ENCODE results near the gene SRPK3.
A peak's percentile ranks its signal among the peaks of the same experiment; 100 is the strongest.
"Not testable (repeated sequence)": the region's sequence is repeated elsewhere in the genome, so short reads cannot be mapped to it uniquely, and the experiment has no call there.

Gene SRPK3

GRCh38 chrX:153738056-153738605, 42.7 kb upstream of the SRPK3 start:
- Histone ChIP-seq H3K4me3 (ENCODE audit: low read length in 2 of 2) (no peak overlapping the region), H3K9ac (ENCODE audit: low read length in 2 of 2) (no peak overlapping the region), H3K4me1 (ENCODE audit: control insufficient read depth, insufficient read depth, low read length) (peaks cover 2% of the 10 kb centered on the region), H3K27me3 (ENCODE audit: control insufficient read depth in 1 of 2, insufficient read depth in 2 of 2, low read length in 2 of 2) (peaks cover 0 to 6% of the 10 kb centered on the region in 2 donors), H3K27ac (ENCODE audit: low read length) (no peak overlapping the region), H3K36me3 (ENCODE audit: control insufficient read depth in 2 of 2, insufficient read depth in 2 of 2, low read length in 2 of 2) (peaks cover 0 to 11% of the 10 kb centered on the region in 2 donors), H3K9me3 (ENCODE audit: control insufficient read depth in 2 of 2, low read length in 2 of 2) (no peaks in the 10 kb centered on the region)

DNA sequence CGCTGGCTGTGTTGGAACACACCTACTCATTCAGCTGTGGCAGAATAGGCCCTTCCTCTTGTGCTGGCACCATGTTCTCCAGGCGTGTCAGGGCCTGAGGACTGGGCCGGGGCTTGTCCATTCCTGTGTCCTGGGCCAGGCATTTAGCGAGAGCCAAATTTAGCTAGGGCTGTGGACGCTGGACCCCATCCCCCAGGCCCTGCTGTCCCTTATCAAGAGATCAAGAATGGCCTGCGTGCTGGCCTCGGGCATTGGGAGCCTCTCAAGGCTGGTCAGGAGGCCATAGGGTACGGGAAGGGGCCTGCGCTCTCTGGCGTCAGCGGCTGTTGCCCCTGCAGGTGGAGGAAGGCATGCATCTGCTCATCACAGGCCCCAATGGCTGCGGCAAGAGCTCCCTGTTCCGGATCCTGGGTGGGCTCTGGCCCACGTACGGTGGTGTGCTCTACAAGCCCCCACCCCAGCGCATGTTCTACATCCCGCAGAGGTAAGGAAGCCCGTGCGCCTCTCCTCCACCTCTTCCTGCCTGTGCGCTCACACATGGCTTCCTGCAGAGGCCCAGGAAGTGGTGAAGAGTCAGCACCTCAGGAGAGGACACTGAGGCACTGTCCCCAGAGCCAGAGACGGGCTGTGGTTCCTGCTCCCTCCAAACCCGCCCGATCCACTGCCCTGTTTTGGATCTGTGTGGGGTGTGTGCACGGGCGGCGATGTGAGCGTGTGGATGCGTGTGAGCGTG, 40.9 kb upstream of the SRPK3 start:
- H3K9ac ChIP-seq (ENCODE audit: low read length in 2 of 2): no peak overlapping the region
- H3K36me3 ChIP-seq (ENCODE audit: control insufficient read depth in 2 of 2, insufficient read depth in 2 of 2, low read length in 2 of 2): peaks cover 0 to 11% of the 10 kb centered on the region in 2 donors
- no peaks in the 10 kb centered on the region for H3K9me3 ChIP-seq (ENCODE audit: control insufficient read depth in 2 of 2, low read length in 2 of 2)
- peaks cover 12% of the 10 kb centered on the region for H3K4me1 ChIP-seq (ENCODE audit: control insufficient read depth, insufficient read depth, low read length)
- no peak overlapping the region for H3K4me3 ChIP-seq (ENCODE audit: low read length in 2 of 2)
- no peak overlapping the region for H3K27ac ChIP-seq (ENCODE audit: low read length)
- H3K27me3 ChIP-seq (ENCODE audit: control insufficient read depth in 1 of 2, insufficient read depth in 2 of 2, low read length in 2 of 2): peaks cover 0 to 4% of the 10 kb centered on the region in 2 donors

GRCh38 chrX:153740631-153741222, 40.1 kb upstream of the SRPK3 start:
- Histone ChIP-seq H3K36me3 (ENCODE audit: control insufficient read depth in 2 of 2, insufficient read depth in 2 of 2, low read length in 2 of 2) (peaks cover 0 to 11% of the 10 kb centered on the region in 2 donors), H3K9me3 (ENCODE audit: control insufficient read depth in 2 of 2, low read length in 2 of 2) (no peaks in the 10 kb centered on the region), H3K27me3 (ENCODE audit: control insufficient read depth in 1 of 2, insufficient read depth in 2 of 2, low read length in 2 of 2) (no peaks in the 10 kb centered on the region), H3K4me1 (ENCODE audit: control insufficient read depth, insufficient read depth, low read length) (peaks cover 12% of the 10 kb centered on the region), H3K4me3 (ENCODE audit: low read length in 2 of 2) (no peak overlapping the region), H3K27ac (ENCODE audit: low read length) (no peak overlapping the region), H3K9ac (ENCODE audit: low read length in 2 of 2) (no peak overlapping the region)

DNA sequence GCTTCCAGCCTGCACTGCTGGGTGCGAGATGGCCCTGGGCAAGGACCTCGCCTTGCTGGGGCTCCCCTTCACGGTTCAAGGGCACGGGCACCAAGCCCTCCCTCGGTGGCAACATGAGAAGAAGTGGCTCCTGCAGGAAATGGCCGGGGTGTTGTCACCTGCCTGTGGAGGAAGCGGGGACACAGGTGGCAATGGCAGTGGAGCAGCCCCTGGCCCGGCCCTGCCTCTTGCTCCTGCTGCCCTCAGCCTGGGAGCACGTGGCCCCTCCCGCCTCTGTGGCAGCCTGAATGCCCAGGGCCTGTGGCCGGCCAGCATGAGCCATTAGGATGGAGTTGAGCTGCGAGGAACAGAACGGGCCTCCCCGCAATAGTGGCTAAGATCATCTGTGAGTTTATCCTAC, 39.4 kb upstream of the SRPK3 start:
- Histone ChIP-seq H3K4me1 (ENCODE audit: control insufficient read depth, insufficient read depth, low read length) (peaks cover 12% of the 10 kb centered on the region), H3K4me3 (ENCODE audit: low read length in 2 of 2) (no peak overlapping the region), H3K36me3 (ENCODE audit: control insufficient read depth in 2 of 2, insufficient read depth in 2 of 2, low read length in 2 of 2) (peaks cover 0 to 10% of the 10 kb centered on the region in 2 donors), H3K9me3 (ENCODE audit: control insufficient read depth in 2 of 2, low read length in 2 of 2) (no peaks in the 10 kb centered on the region), H3K9ac (ENCODE audit: low read length in 2 of 2) (no peak overlapping the region), H3K27ac (ENCODE audit: low read length) (no peak overlapping the region), H3K27me3 (ENCODE audit: control insufficient read depth in 1 of 2, insufficient read depth in 2 of 2, low read length in 2 of 2) (no peaks in the 10 kb centered on the region)

DNA sequence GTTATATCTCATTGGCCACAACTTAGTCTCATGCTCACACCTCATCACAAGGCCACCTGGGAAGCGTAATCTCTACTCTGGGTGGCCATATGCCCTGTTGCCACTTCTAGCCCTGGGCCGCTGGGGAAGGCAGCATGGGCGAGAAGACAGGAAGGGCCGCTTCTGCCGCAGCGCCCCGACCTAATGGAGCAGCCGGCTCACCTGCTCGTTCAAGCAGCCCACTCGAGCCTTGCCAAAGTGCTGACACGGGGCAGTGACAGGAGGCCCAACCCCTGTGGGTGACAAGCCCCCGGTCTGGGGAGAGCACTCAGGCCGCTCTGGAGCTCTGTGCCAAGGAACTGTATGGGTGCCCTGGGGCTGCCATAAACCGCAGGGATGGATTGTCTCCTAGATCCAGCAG, 38.7 kb upstream of the SRPK3 start:
- H3K27ac ChIP-seq (ENCODE audit: low read length); H3K36me3 ChIP-seq (ENCODE audit: control insufficient read depth in 2 of 2, insufficient read depth in 2 of 2, low read length in 2 of 2); H3K4me3 ChIP-seq (ENCODE audit: low read length in 2 of 2); H3K27me3 ChIP-seq (ENCODE audit: control insufficient read depth in 1 of 2, insufficient read depth in 2 of 2, low read length in 2 of 2); H3K9me3 ChIP-seq (ENCODE audit: control insufficient read depth in 2 of 2, low read length in 2 of 2); H3K9ac ChIP-seq (ENCODE audit: low read length in 2 of 2): not testable (repeated sequence)
- H3K4me1 ChIP-seq (ENCODE audit: control insufficient read depth, insufficient read depth, low read length): peaks cover 12% of the 10 kb centered on the region

- not testable (repeated sequence) for H3K27me3 ChIP-seq (ENCODE audit: control insufficient read depth in 1 of 2, insufficient read depth in 2 of 2, low read length in 2 of 2); H3K4me3 ChIP-seq (ENCODE audit: low read length in 2 of 2); H3K36me3 ChIP-seq (ENCODE audit: control insufficient read depth in 2 of 2, insufficient read depth in 2 of 2, low read length in 2 of 2); H3K9me3 ChIP-seq (ENCODE audit: control insufficient read depth in 2 of 2, low read length in 2 of 2); H3K9ac ChIP-seq (ENCODE audit: low read length in 2 of 2); H3K27ac ChIP-seq (ENCODE audit: low read length)
- H3K4me1 ChIP-seq (ENCODE audit: control insufficient read depth, insufficient read depth, low read length): peaks cover 12% of the 10 kb centered on the region
Measured at GRCh38 chrX:153742796-153743467, 37.9 kb upstream of the SRPK3 start.

DNA sequence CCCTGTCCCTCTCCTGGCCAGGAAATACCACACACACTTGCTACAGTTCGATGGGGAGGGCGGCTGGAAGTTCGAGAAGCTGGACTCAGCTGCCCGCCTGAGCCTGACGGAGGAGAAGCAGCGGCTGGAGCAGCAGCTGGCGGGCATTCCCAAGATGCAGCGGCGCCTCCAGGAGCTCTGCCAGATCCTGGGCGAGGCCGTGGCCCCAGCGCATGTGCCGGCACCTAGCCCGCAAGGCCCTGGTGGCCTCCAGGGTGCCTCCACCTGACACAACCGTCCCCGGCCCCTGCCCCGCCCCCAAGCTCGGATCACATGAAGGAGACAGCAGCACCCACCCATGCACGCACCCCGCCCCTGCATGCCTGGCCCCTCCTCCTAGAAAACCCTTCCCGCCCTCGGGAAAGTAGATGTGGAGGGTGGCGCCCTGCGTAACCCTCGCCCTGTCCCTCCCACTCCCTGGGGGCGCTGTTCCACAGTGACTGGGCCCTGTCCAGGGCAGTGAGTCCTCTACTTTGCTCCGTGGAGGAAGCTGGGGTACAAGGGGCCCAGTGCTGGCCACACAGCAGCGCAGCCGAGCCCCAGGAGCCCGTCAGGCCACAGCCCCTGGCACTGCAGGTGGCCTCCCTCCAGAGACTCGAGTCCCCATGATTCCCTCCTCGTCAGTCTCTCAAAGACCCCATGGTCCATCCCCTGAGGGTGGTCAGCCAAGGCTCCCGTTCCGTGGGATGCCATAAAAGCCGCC, 37.2 kb upstream of the SRPK3 start:
- H3K9ac ChIP-seq (ENCODE audit: low read length in 2 of 2); H3K27me3 ChIP-seq (ENCODE audit: control insufficient read depth in 1 of 2, insufficient read depth in 2 of 2, low read length in 2 of 2); H3K36me3 ChIP-seq (ENCODE audit: control insufficient read depth in 2 of 2, insufficient read depth in 2 of 2, low read length in 2 of 2); H3K9me3 ChIP-seq (ENCODE audit: control insufficient read depth in 2 of 2, low read length in 2 of 2): not testable (repeated sequence)
- H3K4me3 ChIP-seq (ENCODE audit: low read length in 2 of 2): peak overlapping the region in 1 of 2 donors; percentile 54
- peak overlapping the region; percentile 71 for H3K27ac ChIP-seq (ENCODE audit: low read length)
- H3K4me1 ChIP-seq (ENCODE audit: control insufficient read depth, insufficient read depth, low read length): peaks cover 12% of the 10 kb centered on the region

DNA sequence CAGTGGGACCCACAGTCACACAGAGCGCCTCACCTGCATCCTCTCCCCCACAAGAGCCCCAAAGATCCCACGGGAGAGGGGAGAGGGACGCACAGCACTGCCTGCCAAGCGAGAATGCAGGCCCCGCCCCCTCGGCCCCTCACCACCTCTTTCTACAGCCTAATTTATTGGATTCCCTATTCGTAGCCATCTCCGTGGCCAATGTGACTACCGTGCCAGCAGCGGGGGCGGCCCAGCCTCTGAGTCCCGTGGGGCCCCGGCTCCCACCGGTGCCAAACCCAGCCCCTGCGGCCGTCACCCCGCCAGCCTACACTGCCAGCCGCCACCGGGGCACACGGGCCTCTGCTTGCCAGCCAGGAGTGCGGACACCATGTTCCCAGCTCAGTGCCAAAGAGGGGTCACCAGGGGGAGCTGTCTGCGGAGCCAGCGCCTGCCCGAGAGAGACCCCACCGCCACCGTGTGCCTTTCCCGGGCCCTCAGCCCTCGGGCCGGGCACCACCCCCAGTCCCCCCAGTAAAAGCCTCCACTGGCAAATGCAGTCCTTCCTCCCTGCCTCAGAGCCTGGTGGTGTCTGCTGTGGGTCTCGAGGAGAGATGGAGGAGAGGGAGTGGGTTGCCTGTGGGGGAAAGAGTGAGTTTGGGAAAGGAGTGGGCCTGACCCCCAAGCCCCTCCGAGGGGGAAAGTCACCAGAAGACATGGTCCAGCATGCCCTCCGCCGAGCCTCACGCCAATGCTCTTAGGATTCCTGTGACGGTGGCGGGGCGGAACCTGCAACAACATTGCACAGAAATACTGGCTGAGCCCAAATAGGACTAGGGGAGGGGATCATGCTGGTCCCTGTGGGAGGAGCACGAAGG, 36.4 kb upstream of the SRPK3 start:
- Histone ChIP-seq H3K27ac (ENCODE audit: low read length) (peak overlapping the region; percentile 71), H3K27me3 (ENCODE audit: control insufficient read depth in 1 of 2, insufficient read depth in 2 of 2, low read length in 2 of 2) (no peaks in the 10 kb centered on the region), H3K4me3 (ENCODE audit: low read length in 2 of 2) (peak overlapping the region in 1 of 2 donors; percentile 54), H3K9me3 (ENCODE audit: control insufficient read depth in 2 of 2, low read length in 2 of 2) (no peaks in the 10 kb centered on the region), H3K36me3 (ENCODE audit: control insufficient read depth in 2 of 2, insufficient read depth in 2 of 2, low read length in 2 of 2) (no peaks in the 10 kb centered on the region), H3K4me1 (ENCODE audit: control insufficient read depth, insufficient read depth, low read length) (peaks cover 12% of the 10 kb centered on the region), H3K9ac (ENCODE audit: low read length in 2 of 2) (no peak overlapping the region)

- H3K4me1 ChIP-seq (ENCODE audit: control insufficient read depth, insufficient read depth, low read length): peaks cover 12% of the 10 kb centered on the region
- not testable (repeated sequence) for H3K4me3 ChIP-seq (ENCODE audit: low read length in 2 of 2); H3K36me3 ChIP-seq (ENCODE audit: control insufficient read depth in 2 of 2, insufficient read depth in 2 of 2, low read length in 2 of 2); H3K27me3 ChIP-seq (ENCODE audit: control insufficient read depth in 1 of 2, insufficient read depth in 2 of 2, low read length in 2 of 2); H3K9ac ChIP-seq (ENCODE audit: low read length in 2 of 2); H3K27ac ChIP-seq (ENCODE audit: low read length); H3K9me3 ChIP-seq (ENCODE audit: control insufficient read depth in 2 of 2, low read length in 2 of 2)
Measured at GRCh38 chrX:153745067-153745433, 35.8 kb upstream of the SRPK3 start.

GRCh38 chrX:153746359-153746758, 34.5 kb upstream of the SRPK3 start:
- H3K9ac ChIP-seq (ENCODE audit: low read length in 2 of 2): no peak overlapping the region
- no peak overlapping the region for H3K27ac ChIP-seq (ENCODE audit: low read length)
- no peaks in the 10 kb centered on the region for H3K36me3 ChIP-seq (ENCODE audit: control insufficient read depth in 2 of 2, insufficient read depth in 2 of 2, low read length in 2 of 2)
- no peaks in the 10 kb centered on the region for H3K9me3 ChIP-seq (ENCODE audit: control insufficient read depth in 2 of 2, low read length in 2 of 2)
- no peak overlapping the region for H3K4me3 ChIP-seq (ENCODE audit: low read length in 2 of 2)
- H3K4me1 ChIP-seq (ENCODE audit: control insufficient read depth, insufficient read depth, low read length): peaks cover 12% of the 10 kb centered on the region
- peaks cover 0 to 2% of the 10 kb centered on the region in 2 donors for H3K27me3 ChIP-seq (ENCODE audit: control insufficient read depth in 1 of 2, insufficient read depth in 2 of 2, low read length in 2 of 2)

Measured in stomach smooth muscle (tissue), 2 donors.